ENCODE data around the gene WDR48.
A peak's percentile ranks its signal among the peaks of the same experiment; 100 is the strongest.

WDR48 gene

DNA sequence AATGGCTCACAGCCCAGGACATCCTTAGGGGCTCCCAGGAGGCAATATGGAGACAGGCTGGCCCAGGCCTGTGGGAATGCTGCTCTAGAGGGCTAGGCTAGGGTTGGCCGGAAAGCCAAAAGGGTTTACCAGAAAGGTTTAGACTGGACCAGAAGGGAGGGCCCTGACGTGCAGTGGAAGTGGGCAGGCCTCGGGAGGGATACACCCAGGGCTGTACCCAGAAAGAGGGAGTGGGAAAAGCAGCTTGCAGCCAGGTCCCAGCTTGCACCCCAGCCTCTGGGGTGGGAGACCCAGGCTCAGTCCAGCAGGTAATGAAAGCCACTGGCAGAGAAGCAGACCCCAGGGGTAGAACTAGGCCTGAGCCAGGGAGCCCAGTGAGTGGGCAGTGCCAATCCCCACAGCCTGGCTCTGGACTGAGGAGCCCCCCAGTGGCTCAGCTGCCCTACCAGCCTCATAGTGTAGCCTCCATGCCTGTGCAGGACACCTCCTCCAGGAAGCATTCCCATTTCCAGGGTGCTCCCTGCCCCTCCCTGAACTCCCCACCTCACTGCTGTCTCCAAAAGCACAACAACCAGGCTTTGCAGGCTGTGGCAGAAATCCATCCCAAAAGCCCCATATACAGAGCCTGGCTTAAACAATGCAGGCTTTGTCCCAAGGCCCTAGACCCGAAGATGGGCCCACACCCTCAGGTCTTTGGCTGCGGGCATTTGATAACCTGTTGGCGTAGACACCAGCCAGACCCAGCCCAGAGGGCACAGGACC, 52.2 kb downstream of the WDR48 start:
- no peak overlapping the region for H3K4me3 ChIP-seq (ENCODE audit: low read depth, low read length)
- H3K4me2 ChIP-seq (ENCODE audit: low read length), result no peak overlapping the region
- H3K79me2 ChIP-seq, result peaks cover 19% of the 10 kb centered on the region
- no peaks in the 10 kb centered on the region for H3K27me3 ChIP-seq (ENCODE audit: control insufficient read depth, insufficient read depth, low read length)
- no peak overlapping the region for H3K9ac ChIP-seq
- TF ChIP-seq, protein P1, sequence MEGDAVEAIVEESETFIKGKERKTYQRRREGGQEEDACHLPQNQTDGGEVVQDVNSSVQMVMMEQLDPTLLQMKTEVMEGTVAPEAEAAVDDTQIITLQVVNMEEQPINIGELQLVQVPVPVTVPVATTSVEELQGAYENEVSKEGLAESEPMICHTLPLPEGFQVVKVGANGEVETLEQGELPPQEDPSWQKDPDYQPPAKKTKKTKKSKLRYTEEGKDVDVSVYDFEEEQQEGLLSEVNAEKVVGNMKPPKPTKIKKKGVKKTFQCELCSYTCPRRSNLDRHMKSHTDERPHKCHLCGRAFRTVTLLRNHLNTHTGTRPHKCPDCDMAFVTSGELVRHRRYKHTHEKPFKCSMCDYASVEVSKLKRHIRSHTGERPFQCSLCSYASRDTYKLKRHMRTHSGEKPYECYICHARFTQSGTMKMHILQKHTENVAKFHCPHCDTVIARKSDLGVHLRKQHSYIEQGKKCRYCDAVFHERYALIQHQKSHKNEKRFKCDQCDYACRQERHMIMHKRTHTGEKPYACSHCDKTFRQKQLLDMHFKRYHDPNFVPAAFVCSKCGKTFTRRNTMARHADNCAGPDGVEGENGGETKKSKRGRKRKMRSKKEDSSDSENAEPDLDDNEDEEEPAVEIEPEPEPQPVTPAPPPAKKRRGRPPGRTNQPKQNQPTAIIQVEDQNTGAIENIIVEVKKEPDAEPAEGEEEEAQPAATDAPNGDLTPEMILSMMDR (IDR thresholded peaks at IDR 0.05), result no peak
- H3K36me3 ChIP-seq (ENCODE audit: control insufficient read depth, insufficient read depth, low read length), result no peaks in the 10 kb centered on the region
- peaks cover 4% of the 10 kb centered on the region for H3K4me1 ChIP-seq
- no peak overlapping the region for H3K27ac ChIP-seq
- H3K9me3 ChIP-seq (ENCODE audit: control insufficient read depth, low read length), result no peaks in the 10 kb centered on the region
- H2AFZ ChIP-seq, result no peak overlapping the region

DNA sequence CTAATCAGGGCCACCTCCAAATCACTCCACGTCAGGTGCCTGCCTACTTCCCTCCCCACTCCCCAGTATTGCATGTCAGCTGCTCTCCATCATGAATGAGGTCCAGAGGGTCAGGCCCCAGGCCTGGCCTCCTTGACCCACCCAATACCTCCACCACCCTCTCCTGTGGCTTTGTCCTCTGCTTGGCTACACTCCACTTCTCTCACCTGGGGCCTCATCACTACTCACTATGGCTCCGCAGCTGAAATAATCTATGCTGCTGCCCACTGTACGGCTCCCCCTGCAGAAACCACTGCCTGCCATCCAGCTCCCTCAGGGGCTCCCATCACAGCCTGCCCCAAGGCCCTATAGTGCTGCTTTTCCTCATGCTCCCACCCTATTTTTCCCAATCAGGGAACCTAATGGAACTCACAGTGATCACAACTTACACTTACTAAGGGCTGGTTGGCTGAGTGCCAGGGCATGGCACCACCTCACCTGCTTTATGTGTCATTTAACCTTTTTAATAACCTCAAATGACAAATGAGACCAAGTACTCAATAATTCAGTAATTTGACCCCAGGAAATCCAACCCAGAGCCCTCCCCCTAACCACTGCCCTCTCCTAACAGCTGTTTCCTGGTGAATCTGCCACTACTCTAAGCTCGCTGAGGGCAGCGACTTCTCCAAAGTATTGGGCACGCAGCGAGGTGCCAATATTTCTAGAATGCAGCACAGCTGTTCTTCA, 53.3 kb downstream of the WDR48 start:
- Histone ChIP-seq H3K27me3 (ENCODE audit: control insufficient read depth, insufficient read depth, low read length) (no peaks in the 10 kb centered on the region), H3K9me3 (ENCODE audit: control insufficient read depth, low read length) (no peaks in the 10 kb centered on the region), H3K4me3 (ENCODE audit: low read depth, low read length) (no peak overlapping the region), H3K27ac (no peak overlapping the region), H3K4me2 (ENCODE audit: low read length) (no peak overlapping the region), H3K36me3 (ENCODE audit: control insufficient read depth, insufficient read depth, low read length) (no peaks in the 10 kb centered on the region), H3K9ac (no peak overlapping the region), H2AFZ (no peak overlapping the region), H3K79me2 (peaks cover 19% of the 10 kb centered on the region), H3K4me1 (peaks cover 4% of the 10 kb centered on the region)
- TF ChIP-seq, protein P1 (IDR thresholded peaks at IDR 0.05), result no peak

DNA sequence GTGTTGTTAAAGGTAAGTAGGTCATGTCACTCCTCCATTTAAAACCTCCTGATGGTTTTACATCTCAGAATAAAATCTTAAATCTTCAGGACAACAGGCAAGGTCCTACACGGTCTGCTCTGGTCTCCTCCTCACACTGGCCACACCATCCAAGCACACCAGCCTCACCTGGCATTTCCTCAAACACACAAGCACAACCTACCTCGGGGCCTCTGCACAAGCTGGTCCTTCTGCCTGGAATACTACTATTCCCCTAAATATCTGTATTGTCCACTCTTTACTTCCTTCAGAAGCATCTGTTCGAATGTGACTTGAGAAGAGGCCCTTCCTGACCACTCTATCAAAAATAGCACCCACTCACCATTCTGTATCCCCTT, 53.9 kb downstream of the WDR48 start:
- Histone ChIP-seq H3K9me3 (ENCODE audit: control insufficient read depth, low read length) (no peaks in the 10 kb centered on the region), H2AFZ (no peak overlapping the region), H3K4me2 (ENCODE audit: low read length) (peak overlapping the region; percentile 98), H3K27ac (no peak overlapping the region), H3K27me3 (ENCODE audit: control insufficient read depth, insufficient read depth, low read length) (no peaks in the 10 kb centered on the region), H3K36me3 (ENCODE audit: control insufficient read depth, insufficient read depth, low read length) (no peaks in the 10 kb centered on the region), H3K9ac (no peak overlapping the region), H3K4me3 (ENCODE audit: low read depth, low read length) (no peak overlapping the region), H3K4me1 (peaks cover 4% of the 10 kb centered on the region), H3K79me2 (peaks cover 19% of the 10 kb centered on the region)
- TF ChIP-seq, protein P1 (IDR thresholded peaks at IDR 0.05), result no peak

DNA sequence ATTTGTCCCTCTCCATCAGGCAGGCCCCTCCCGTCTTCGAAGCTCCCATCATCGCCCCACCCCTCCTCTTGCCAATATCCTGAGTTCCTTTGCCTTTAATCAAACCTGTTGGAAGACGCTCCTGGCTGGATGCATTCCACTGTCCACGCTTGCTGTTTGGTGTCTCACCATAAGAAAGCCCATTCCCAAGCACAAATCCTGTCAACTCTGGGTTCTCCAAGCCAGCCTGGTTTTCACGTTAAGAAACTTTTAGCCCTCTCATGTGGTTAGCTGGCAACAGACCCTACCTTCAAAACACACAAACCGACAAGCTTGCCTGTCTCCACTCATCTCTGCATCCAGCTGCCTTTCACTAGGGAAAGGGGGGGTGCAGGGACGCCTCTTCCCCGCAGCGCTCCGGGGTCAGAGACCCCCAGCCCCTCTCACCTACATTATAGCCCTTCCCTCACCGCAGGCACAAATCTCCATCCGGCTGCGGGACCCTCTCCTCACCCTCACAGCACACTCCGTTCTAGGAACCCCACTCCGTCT, 54.5 kb downstream of the WDR48 start:
- Histone ChIP-seq H3K4me2 (ENCODE audit: low read length) (peak overlapping the region; percentile 98), H3K27me3 (ENCODE audit: control insufficient read depth, insufficient read depth, low read length) (no peaks in the 10 kb centered on the region), H3K27ac (peak overlapping the region; percentile 34), H3K4me1 (peaks cover 4% of the 10 kb centered on the region), H3K79me2 (peaks cover 19% of the 10 kb centered on the region), H2AFZ (peak overlapping the region; percentile 79), H3K9me3 (ENCODE audit: control insufficient read depth, low read length) (no peaks in the 10 kb centered on the region), H3K36me3 (ENCODE audit: control insufficient read depth, insufficient read depth, low read length) (no peaks in the 10 kb centered on the region), H3K9ac (no peak overlapping the region), H3K4me3 (ENCODE audit: low read depth, low read length) (peak overlapping the region; percentile 99)
- TF ChIP-seq, protein P1 (IDR thresholded peaks at IDR 0.05), result no peak
